HCT116 (cell line): Measurements from ENCODE around the gene NDC80.

Source experiments
- ATF3 ChIP-seq: IDR thresholded peaks from 2 replicates; pipeline ENCODE4 v1.6.1; 2012
- CEBPB ChIP-seq: IDR thresholded peaks from 2 replicates; pipeline ENCODE4 v1.6.1; 2012; ENCODE audit warnings: low read depth
- CTCF ChIP-seq, 3 experiments: fragments of 200-600 bp in 1 of 3; sonication (generic) in 1 of 3; IDR thresholded peaks in 2 of 3; conservative IDR thresholded peaks in 1 of 3; 2 replicates each; pipeline ENCODE4 v1.5.1; 2012 to 2017; ENCODE audit warnings: low read depth in 2 of 3, low read length in 2 of 3, antibody characterized with exemption in 1 of 3, borderline replicate concordance in 1 of 3, control low read depth in 1 of 3, mild to moderate bottlenecking in 1 of 3, mixed read lengths in 1 of 3, mixed run types in 1 of 3, moderate library complexity in 1 of 3; ENCODE audit not compliant: insufficient read depth in 1 of 3
- EGR1 ChIP-seq: IDR thresholded peaks from 2 replicates; pipeline ENCODE4 v1.6.1; 2012; ENCODE audit warnings: low read depth
- ELF1 ChIP-seq: IDR thresholded peaks from 2 replicates; pipeline ENCODE4 v1.6.1; 2012; ENCODE audit warnings: low read depth, borderline replicate concordance
- EZH2 ChIP-seq: fragments of 200-600 bp; sonication (generic); IDR thresholded peaks from 2 replicates; pipeline ENCODE4 v1.6.1; 2017; ENCODE audit warnings: antibody characterized with exemption, mixed run types
- JUND ChIP-seq: IDR thresholded peaks from 2 replicates; pipeline ENCODE4 v1.6.1; 2012
- MAX ChIP-seq: IDR thresholded peaks from 2 replicates; pipeline ENCODE4 v1.6.1; 2012
- POLR2A ChIP-seq: IDR thresholded peaks from 2 replicates; pipeline ENCODE4 v1.7.0; 2011; ENCODE audit warnings: borderline replicate concordance; ENCODE audit not compliant: insufficient read depth, insufficient read length; ENCODE audit errors: extremely low read depth
- YY1 ChIP-seq: IDR thresholded peaks from 2 replicates; pipeline ENCODE4 v1.6.1; 2011; ENCODE audit warnings: low read length, low read depth, moderate library complexity, mild to moderate bottlenecking; ENCODE audit not compliant: insufficient replicate concordance; ENCODE audit errors: extremely low read depth

GRCh38 chr18:2589345-2590068 is 18.1 kb downstream of the NDC80 start:
- TF ChIP-seq CTCF (IDR thresholded peaks at IDR 0.05 in 2 of 3, conservative IDR thresholded peaks at IDR 0.05 in 1 of 3; ENCODE audit: borderline replicate concordance in 1 of 3, insufficient read depth in 1 of 3, low read depth in 2 of 3, low read length in 2 of 3) (no peak), POLR2A (no peak), JUND (no peak), CEBPB (peak; percentile 25; the same call in 1 of the 2 replicates), ATF3 (no peak), EZH2 (no peak), EGR1 (no peak), YY1 (no peak), ELF1 (no peak), MAX (no peak)
